HG03139 (cell line): ENCODE results near the gene CCDC78.
"Not testable (repeated sequence)": the region's sequence is repeated elsewhere in the genome, so short reads cannot be mapped to it uniquely, and the experiment has no call there.

Experiments used
- ATAC-seq: cut with Tn5 transposase; IDR thresholded peaks from one replicate; pipeline ENCODE4 v1.9.1; 2021; ENCODE audit not compliant: unreplicated experiment

The CCDC78 gene

DNA sequence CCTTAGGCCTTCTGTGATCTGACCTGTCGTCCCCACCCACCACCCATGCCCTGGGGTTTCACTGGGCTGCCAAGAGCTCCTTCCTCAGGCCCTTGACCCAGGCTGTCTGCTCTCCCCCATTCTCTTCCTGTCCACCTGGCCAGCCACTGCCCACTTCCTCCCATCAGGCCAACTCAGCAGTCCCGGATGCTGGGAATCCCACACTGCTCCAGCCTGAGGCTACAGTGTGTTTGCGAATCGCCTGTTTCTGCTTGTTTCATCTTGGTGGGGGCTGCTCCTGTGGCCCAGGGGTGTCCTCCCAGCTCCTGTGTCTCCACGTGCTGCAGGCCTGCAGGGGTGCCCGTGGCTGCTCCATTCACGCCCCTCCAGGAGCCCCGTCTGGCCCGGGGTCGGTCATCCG is 12.2 kb downstream of the CCDC78 start:
- ATAC-seq: no peak

DNA sequence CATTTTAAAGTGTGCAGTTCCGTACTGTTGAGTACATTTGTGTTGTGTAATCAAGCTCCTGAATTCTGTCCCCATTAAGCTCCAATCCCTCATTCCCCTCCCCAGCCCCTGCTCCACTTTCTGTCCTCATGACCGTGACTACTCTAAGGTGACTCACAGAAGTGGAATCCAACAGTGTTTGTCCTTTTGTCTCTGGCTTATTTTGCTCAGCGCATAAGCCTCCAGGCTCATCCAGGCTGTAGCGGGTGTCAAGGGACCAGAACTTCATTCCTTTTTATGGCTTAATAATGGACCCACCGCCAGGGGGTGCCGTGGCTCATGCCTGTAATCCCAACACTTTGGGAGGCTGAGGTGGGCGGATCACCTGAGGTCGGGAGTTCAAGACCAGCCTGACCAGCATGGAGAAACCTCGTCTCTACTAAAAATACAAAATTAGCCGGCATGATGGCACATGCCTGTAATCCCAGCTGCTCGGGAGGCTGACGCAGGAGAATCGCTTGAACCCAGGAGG is 13.4 kb downstream of the CCDC78 start:
- not testable (repeated sequence) for ATAC-seq

DNA sequence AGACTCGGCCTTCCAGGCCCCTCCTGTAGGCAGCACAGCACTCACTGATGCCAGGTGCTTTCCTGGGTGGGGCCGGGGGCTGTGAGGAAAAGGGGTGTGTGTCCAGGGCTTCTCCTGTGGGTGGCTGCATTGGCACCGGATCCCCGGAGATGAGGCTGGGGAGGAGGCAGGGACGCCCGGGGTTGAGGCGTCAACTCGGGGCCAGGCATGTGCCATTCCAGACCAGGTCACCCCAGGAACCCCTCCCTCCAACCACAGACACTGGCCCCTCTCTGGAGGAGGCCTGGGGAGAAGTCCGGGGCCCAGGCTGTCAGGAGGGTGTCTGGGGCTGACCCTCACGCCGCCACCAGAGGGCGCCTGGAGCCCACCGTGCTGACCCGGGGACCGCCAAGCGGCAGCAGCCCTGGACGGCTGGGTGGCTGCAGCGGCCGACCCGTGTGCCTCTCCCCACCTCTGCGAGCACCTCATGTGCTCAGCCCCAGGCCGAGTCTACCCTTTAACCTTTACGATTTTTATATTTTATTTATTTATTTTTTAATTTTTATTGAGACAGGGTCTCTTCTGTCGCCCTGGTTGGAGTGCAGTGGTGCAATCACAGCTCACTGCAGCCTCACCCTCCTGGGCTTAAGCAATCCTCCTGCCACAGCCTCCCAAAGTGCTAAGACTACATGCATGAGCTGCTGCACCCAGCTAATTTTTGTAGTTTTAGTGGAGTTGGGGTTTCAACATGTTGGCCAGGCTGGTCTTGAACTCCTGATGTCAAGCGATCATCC is 14.5 kb downstream of the CCDC78 start:
- ATAC-seq: no peak

DNA sequence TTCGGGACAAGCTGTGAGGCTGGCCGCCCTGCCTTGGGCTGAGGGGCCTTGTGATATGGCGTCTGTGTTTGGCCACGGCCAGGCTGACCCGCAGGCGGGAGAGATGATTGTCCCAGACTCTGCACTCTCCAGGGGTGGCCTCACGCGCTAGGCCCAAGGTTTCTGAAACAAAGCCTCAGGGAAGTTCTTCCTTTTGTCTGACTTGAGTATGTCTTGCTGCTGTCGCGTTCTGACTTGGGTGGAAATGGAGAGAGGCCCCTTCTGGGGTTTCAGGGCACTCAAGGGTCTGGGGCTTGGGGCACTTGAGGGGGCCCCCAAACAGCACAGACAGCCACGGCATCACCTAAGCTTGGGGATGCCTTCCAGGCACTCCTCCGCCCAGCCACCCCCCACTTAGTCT is 15.2 kb downstream of the CCDC78 start:
- ATAC-seq: no peak

DNA sequence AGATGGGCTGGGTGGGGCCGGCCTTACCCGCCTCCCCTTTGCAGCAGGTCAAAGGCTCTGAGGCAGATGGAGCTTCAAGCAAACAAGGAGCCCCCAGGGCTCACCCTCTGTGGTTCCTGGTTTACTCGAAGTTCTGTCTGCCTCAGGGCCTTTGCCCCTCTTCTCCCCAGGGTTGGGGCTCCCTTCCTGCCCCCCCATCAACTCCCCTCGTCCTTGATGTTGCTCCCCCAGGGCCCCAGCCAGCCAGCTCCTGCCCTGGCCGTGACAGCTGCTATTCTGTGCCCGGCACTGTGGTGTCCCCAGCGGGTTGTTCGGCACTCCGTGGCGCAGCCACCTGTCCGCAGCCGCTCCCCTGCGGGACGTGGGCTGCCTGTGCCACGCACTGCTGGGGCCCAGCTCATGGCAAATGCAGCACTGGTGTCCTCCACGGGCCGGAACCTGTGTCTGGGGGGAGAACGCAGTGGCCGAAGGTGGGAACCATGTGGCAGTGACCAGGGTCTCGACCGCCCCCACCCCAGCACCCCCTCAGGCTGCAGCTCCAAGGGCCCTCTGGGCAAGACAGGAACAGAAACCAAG is 15.7 kb downstream of the CCDC78 start:
- no peak for ATAC-seq

DNA sequence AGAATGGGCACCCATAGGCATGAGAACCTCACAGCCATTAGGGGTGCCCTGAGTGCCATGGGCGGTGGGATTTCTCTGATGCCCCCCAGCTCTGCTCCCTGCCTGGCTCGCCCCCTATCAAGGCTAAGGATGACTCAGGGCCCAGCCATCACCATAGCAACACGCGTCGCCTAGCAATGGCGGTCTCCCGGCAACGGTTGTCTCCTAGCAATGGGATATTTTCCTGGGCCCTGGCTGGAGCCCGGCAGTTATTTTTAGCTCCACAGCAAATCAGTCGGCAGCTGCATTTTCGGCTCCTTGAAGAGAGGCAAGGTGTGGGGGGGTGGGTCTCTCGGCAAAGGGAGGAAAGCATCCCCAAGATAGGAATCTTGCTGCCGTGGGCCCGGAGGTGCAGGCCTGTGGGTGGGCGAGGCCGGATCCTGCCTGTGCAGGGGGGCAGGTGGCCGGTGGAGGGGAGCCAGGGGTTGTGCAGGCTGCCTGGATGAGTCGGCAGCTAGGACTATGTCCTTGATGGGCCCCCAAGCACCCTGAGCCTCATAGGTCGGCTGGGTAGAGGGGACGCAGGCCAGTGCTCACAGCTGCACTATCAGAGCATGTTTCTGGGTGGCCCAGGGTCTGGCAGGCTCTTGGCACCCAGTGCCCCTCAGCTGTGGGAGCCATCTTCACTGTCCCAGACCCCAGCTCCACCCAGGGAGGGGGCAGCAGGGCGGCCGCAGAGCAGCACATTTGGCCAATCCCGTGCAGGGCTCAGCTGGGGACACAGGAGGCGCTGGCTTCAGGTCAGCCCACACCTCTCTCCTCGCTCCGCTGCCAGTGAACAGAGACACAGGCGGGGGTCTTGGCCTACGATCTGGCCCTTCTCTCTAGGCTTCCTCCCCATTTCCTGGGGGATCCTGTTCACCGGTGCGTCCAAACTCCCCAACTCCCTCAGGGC is 16.4 kb downstream of the CCDC78 start:
- no peak for ATAC-seq

DNA sequence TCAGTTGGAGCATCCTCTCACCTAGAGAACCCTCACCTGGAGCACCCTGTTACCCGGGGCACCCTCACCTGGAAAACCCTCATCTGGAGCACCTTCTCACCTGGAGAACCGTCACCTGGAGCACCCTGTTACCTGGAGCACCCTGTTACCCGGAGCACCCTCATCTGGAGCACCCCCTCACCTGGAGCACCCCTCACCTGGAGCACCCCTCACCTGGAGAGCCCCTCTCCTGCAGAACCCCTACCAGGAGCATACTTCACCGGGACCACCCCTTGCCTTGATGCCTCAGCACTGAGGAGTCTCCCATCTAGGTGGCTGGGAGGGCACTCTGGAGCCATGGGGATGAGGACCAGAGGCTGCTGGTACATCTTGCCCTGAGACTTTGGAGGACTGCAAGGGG is 17.3 kb downstream of the CCDC78 start:
- ATAC-seq: no peak

DNA sequence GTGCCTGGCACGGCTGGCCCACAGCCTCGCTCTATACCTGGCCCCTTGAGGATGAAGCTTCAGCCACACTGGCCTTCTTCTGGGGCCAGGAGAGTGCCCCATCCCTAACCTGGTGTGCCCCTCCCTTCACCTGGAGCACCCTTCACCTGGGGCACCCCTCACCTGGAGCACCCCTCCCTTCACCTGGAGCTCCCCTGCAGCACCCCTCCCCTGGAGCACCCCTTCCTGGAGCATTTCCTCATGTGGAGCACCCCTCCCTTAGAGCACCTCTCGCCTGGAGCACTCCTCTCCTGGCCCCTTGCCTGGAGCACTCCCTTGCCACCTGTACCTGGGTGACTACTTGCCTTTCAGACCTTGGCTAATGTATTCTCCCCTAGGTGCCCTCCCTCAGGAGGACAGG is 18.2 kb downstream of the CCDC78 start:
- ATAC-seq: no peak

DNA sequence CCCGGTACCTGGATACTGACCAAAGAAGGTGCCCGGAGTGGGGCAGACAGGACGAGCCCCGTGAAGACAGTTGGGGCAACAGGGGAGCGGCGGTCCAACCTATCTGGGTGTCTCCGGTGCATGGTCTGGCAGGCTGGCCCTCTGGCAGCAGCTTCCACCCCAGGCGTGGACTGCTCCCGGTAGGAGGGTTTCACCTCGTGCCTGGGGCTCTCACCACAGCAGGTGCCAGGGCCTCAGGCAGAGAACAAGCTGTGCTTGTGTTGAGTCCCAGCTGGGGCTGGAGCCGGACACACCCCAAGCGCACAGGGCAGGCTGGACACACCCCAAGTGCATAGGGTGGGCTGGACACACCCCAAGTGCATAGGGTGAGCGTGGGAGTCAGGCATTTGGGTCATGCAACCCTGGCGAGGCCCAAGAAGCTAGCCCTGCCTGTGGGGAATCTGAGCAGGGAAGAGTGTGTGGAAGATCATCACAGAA is 19.1 kb downstream of the CCDC78 start:
- ATAC-seq: no peak

DNA sequence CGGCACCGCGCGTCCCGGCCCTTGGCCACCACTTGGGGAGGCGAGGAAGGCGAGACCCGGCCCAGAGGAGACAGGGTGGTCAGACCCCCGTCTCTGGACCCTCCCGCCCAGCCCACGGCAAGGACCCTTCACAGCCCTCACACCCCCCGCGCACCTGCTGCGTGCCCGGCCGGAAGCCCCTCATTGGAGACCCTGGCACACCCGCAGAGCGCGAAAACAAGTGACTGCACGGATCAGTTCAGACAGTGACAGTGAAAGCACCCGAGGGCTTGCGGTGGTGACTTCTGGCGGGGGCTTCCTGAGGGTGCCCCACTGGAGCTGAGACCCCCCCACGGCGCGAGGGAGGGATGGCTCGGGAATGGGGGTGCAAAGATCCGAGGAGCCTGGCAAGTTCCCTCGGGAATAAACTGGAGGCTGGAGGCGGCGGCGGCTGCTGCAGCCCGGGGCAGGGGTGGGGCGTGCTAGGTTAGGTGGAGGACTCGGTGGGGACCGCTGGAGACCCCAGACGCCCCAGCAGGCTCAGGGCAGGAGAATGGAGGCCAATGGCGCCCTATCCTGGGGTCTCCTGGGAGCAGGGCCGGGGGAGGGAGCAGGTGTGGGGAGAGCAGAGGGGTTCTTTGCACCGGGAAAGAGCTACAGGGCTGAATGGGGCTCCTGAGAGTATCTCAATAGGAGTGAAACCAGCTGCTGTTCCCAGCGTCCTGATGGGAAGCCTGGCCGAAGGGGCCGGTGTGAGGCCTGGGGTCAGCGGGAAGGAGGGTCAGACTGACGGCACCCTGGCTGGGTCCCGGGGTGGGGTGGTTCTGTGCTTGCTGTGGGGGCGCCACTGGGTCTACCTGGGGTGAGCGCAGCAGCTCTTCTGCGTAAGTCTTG is 19.8 kb downstream of the CCDC78 start:
- ATAC-seq: no peak

DNA sequence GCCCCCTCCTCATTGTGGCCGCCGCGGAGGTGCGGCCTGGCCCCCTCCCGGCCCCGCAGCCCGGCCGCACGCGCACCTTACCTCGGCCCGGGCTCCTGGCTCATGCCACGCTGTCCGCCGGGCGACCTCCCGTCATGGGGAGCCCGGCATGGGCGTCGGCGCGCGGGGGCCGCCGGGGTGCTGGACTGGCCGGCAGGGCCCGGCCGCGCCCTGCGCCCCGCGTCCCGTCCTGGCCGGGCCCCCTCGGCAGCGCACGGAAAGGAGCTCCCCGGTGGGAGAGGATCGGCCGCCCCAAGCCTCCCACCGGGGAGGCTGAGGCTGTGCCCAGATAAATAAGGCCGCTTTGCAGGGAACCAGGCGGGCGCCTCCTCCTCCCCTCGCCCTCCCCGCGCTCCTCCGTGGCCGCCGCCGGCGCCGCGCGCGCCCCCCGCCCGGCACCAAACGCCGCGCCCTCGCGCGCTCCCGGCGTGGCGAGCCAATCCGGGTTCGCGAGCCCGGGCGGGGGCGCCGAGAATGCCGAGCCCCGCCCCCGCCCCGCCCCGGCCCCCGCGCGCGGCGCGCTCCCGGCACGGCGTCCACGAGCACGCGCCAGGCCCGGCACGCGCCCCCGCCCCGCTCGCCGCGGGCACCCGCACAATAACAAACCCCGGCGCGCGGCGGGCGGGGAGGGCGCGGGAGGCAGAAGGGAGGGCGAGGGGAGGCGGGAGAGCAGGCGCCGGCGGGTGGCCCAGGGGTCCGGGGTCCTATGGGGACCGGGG is 20.6 kb downstream of the CCDC78 start, which contains the start of gene FBXL16:
Gene FBXL16, minus strand, starts transcription at position 371 of the 758 bp plus-strand sequence. CDS start 8,396 bp downstream, outside the sequence.
- no peak for ATAC-seq

DNA sequence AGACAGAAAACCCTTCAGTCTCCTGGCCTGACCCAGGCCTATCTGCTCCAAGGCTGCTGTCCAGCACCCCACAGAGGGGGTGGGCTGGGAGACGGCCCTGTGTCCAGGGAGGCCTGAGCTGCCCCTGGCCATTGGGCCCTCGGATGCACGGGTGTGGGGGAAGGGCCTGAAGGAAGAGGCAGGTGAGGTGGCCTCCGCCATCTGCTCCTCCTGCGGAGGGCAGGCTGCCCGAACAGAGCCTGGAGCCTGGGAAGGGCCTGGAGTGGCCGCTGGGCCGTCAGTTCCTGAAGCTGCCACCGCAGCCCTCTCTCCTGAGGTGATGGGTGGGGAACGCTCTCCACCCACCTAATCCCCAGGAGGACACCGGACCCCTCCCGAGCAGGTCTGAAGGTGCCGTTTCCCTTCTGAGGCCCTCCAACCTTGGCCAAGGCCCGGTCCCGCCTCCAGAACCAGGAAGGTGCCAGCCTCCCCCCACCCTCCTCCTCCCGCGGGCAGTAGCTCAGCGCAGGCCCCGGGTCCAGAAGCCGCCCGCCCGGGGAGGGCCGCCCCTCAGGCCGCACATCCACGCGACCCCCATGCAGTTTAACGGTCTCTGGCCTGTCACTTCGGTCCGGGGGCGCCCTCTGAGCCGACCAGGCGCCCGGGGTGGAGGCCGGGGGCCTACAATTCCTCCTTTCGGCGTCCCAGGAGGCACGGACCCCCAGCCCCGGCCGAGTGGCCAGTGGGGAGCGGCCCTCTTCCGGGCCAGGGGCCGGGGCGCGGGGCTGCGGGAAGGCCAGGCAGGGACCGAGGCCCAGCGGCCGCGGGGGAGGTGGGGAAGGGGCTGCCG is 21.5 kb downstream of the CCDC78 start:
- ATAC-seq: no peak

DNA sequence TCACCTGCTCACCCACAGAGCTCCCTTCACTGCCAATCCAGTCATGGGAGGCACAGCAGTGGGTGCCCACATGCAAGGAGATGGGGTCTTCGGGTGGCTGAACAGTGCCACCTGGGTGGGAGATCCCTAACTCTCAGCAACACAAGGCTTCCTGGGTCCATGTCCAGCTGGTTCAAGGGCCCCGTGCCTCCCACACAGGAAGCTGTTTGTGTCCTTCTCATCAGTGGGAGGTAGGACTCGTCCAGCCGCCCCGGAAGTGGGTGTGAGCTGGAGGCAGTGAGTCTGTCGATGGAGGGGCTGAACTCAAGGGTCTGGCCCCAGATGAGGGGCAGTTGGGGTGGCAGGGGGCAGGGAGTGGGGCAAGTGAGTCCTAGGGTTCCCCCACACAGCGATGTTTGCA is 22.2 kb downstream of the CCDC78 start:
- ATAC-seq: no peak

DNA sequence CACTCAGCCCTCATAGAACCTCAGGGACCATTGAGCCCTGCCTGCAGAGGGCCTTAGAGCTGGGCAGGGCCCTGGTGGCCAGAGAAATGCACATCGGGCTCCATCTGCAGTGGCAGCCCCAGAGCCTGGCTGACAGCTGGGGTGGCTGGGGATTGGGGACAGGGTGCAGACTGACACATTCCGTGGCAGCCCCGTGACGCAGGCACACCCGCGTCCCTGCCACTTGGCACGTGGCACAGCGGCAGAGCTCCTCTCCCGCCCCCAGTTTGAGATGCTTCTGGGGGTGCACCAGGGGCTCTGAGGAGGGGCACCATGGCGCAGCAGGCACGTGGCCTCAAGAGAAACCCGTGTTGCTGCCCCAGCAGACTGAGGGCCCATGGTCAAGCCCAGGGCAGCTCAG is 22.8 kb downstream of the CCDC78 start:
- no peak for ATAC-seq

DNA sequence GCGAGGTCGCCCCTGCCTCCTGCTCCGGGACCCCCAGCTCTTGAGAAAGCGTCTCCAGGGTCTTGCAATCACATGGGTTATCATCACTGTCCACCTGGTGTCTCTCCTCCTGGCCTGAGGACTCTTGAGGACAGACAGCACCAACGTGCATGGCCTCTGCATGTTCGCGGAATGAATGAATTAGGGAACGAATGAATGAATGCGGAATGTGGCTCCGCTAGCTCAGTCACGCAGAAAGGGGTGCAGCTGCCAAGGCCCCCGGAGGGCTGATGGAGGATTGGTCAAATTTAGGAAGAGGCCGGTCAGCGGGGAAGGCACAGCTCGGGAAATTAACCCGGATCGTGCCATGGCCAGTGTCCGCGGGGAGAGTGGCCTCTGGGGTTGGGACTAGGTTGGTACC is 23.9 kb downstream of the CCDC78 start:
- ATAC-seq: no peak

DNA sequence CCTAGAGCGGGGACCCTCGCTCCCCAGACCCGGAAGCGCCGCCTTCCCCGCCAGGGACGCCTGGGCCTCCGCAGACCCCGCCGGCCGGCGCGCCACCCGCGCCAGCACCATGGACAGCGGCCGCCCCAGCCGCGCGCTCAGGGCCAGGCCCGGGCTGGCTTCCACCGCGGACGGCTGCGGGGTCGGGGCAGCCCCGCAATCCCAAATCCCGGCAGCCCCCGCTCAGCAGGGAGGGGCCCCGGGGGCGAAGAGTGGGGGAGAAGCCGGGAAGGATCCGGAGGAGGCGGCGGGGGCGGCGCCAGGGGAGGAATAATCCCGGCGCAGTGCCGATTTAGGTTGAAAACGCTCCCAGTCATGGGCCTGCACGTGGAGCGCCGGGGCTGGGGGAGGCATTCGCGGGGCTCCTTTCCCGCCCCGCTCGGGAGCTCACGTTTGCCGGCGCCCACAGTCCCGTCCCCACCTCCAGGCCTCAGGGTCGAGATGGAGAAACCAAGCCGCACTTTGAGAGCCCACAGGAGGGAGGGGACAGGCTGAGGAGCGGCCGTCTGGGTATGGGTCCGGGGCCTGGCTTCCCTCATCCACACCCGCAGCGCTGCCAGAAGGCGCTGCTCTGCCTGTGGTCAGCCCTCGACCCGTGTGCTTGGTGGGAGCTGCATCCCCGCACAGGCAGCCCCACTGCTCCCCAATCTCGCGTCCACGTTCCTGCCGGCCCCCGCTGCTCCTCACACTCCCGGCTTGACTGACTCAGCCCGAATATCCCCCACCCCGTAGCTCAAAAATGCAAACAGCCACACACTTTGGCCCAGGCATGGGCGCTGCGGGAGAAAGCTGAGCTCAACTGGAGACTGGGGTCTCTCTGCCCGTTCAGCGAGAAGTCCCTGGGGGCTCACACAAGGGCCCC is 25.3 kb downstream of the CCDC78 start:
- no peak for ATAC-seq

DNA sequence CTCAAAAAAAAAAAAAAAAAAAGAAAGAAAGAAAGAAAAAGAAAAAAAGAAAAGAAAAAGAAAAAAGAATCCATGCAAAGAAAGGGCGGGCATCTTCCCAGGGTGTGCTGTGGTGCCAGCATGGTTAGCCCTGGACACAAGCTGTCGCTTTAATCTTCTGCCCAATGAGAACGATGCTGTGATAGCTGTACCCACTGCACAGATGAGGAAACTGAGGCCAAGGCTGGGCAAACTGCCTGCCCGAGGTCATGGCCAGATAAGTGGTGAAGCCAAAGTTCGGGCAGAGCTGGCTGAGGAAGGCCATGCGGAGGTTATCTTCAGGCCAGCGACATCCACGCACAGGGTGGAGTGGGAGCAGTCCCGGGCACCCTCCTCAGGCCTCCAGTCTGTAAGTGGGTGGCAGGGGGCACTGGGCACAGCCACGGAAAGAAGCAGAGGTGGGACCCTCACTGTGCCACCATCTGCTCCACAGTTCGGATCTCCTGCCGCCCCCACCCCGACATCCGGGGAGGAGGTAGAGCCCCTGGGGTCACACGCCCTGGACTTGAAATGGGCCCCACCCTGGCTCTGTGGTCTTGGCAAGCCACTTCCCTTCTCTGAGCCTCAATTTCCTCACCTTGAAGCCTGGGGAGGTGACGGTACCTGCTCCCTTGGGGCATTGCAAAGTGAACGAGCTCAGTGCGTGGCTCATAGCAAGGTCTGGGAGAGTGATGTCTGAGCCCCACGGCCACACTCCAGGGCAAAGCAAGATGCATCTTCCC is 27.2 kb downstream of the CCDC78 start:
- no peak for ATAC-seq
